Neural cell (in vitro differentiated cells): Measurements from ENCODE around the gene TAOK1. TPM values are rescaled to one million over a fixed set of nuclear protein-coding genes. Genes with fewer than 3 reads are reported as not detected.

Source experiments
- H2AFZ ChIP-seq: fragments of 200-600, 300-800 bp; sonication (generic), shearing (Covaris generic); 2 replicates; pipeline ENCODE4 v1.6.0; 2014; ENCODE audit warnings: low read depth, mild to moderate bottlenecking, antibody characterized with exemption, low read length, moderate library complexity
- H3F3A ChIP-seq: fragments of 200-600 bp; shearing (Covaris generic); 2 replicates; pipeline ENCODE4 v1.6.1; 2016; ENCODE audit warnings: mild to moderate bottlenecking, moderate library complexity, mixed read lengths, antibody characterized with exemption, low read length; ENCODE audit not compliant: insufficient read depth, poor library complexity, severe bottlenecking
- H3K27ac ChIP-seq: fragments of 200-600, 300-800 bp; sonication (generic), shearing (Covaris generic); 2 replicates; pipeline ENCODE4 v1.5.1; 2014; ENCODE audit warnings: mild to moderate bottlenecking, low read length, moderate library complexity
- H3K27me3 ChIP-seq: fragments of 300-800, 200-600 bp; sonication (generic), shearing (Covaris generic); 2 replicates; pipeline ENCODE4 v1.6.0; 2014; ENCODE audit warnings: mild to moderate bottlenecking, low read depth, low read length, moderate library complexity; ENCODE audit not compliant: insufficient read depth
- H3K36me3 ChIP-seq: fragments of 300-800, 200-600 bp; sonication (generic), shearing (Covaris generic); 2 replicates; pipeline ENCODE4 v1.5.1; 2014; ENCODE audit warnings: mild to moderate bottlenecking, antibody characterized with exemption, low read length, moderate library complexity; ENCODE audit not compliant: insufficient read depth
- H3K4me2 ChIP-seq: fragments of 300-800, 200-600 bp; sonication (generic), shearing (Covaris generic); 2 replicates; pipeline ENCODE4 v1.6.0; 2014; ENCODE audit warnings: mild to moderate bottlenecking, low read length
- H3K4me3 ChIP-seq: fragments of 300-800, 200-600 bp; sonication (generic), shearing (Covaris generic); 2 replicates; pipeline ENCODE4 v1.5.1; 2014; ENCODE audit warnings: mild to moderate bottlenecking, low read length, moderate library complexity
- H3K79me2 ChIP-seq: fragments of 200-600 bp; shearing (Covaris generic); replicated peaks from 2 replicates; pipeline ENCODE4 v1.6.0; 2014; ENCODE audit warnings: mild to moderate bottlenecking, low read length, moderate library complexity; ENCODE audit not compliant: insufficient read depth
- H3K9ac ChIP-seq: fragments of 300-800, 200-600 bp; sonication (generic), shearing (Covaris generic); 2 replicates; pipeline ENCODE4 v1.6.1; 2016; ENCODE audit warnings: mild to moderate bottlenecking, low read length, mixed read lengths
- H3K9me2 ChIP-seq: fragments of 200-600 bp; shearing (Covaris generic); 2 replicates; pipeline ENCODE4 v1.6.1; 2016; ENCODE audit warnings: mild to moderate bottlenecking, low read length, mixed read lengths; ENCODE audit not compliant: insufficient read depth
- H3K9me3 ChIP-seq: fragments of 200-600, 300-800 bp; sonication (generic), shearing (Covaris generic); 2 replicates; pipeline ENCODE4 v1.6.1; 2016; ENCODE audit warnings: mild to moderate bottlenecking, mixed run types, low read length, moderate library complexity, mixed read lengths
- H4K20me1 ChIP-seq: fragments of 200-600 bp; shearing (Covaris generic); 2 replicates; pipeline ENCODE4 v1.6.1; 2016; ENCODE audit warnings: mild to moderate bottlenecking, mixed run types; ENCODE audit not compliant: insufficient read depth
- EP300 ChIP-seq: fragments of 450-650 bp; conservative IDR thresholded peaks from 2 replicates; pipeline ENCODE4 v1.6.1; 2014; ENCODE audit warnings: antibody characterized with exemption, mild to moderate bottlenecking, moderate library complexity; ENCODE audit not compliant: poor library complexity, severe bottlenecking
- EZH2 ChIP-seq: fragments of 200-600, 300-800 bp; shearing (Covaris generic), sonication (generic); IDR thresholded peaks from 2 replicates; pipeline ENCODE4 v1.6.1; 2014; ENCODE audit warnings: antibody characterized with exemption, low read length, borderline replicate concordance, mild to moderate bottlenecking; ENCODE audit not compliant: insufficient read depth, poor library complexity, severe bottlenecking
- MXI1 ChIP-seq: fragments of 450-650 bp; conservative IDR thresholded peaks from 2 replicates; pipeline ENCODE4 v1.6.1; 2014; ENCODE audit warnings: antibody characterized with exemption, mild to moderate bottlenecking; ENCODE audit not compliant: poor library complexity, severe bottlenecking
- POLR2AphosphoS5 ChIP-seq: IDR thresholded peaks from 2 replicates; pipeline ENCODE4 v1.6.1; 2012
- RAD21 ChIP-seq: fragments of 450-650 bp; conservative IDR thresholded peaks from 2 replicates; pipeline ENCODE4 v1.6.1; 2014; ENCODE audit warnings: antibody characterized with exemption, mild to moderate bottlenecking, moderate library complexity
- SMC3 ChIP-seq: fragments of 450-650 bp; conservative IDR thresholded peaks from 2 replicates; pipeline ENCODE4 v1.6.1; 2014; ENCODE audit warnings: antibody characterized with exemption, mild to moderate bottlenecking, moderate library complexity; ENCODE audit not compliant: poor library complexity
- TAF1 ChIP-seq: IDR thresholded peaks from 2 replicates; pipeline ENCODE4 v1.6.1; 2012; ENCODE audit warnings: low read depth
- polyA plus RNA-seq: library from polyadenylated mRNA; depleted of rRNA; stranded (reverse); fragments of >200 nt; gene quantifications from 2 replicates; pipeline ENCODE4 v1.2.3, GENCODE V29; 2014
- TF ChIP-seq, protein P1 (sequence below): fragments of 450-650 bp; IDR thresholded peaks from 2 replicates; pipeline ENCODE4 v1.5.1; 2014; ENCODE audit warnings: antibody characterized with exemption, mild to moderate bottlenecking, moderate library complexity; ENCODE audit not compliant: poor library complexity, severe bottlenecking
- TF ChIP-seq, protein P2 (sequence below): IDR thresholded peaks from 2 replicates; pipeline ENCODE4 v1.6.1; 2012; ENCODE audit warnings: borderline replicate concordance

TAOK1 gene
- polyA plus RNA-seq, 1 donor from 2014 or later = 53.2 TPM

DNA sequence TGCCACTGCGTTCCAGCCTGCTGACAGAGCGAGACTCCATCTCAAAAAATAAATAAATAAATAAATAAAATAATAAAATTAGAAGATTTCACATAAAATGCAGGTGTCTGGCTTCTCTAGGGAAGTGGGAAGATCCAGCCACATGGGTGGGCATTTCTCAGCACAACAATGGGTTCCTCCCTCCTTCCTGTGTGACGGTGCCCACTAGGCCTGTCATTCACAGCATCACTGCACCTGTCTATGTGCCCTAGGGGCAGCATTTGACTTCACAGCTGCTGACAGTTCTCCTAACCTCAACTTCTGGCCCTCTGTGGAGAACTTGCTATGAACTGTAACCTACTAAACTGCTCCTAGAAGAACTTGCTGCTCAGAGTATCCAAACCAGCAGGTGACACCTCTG is 173.7 kb downstream of the TAOK1 start:
- no peak overlapping the region for H3K4me3 ChIP-seq
- no peaks in the 10 kb centered on the region for H3K36me3 ChIP-seq
- H3K9me2 ChIP-seq = no peaks in the 10 kb centered on the region
- H4K20me1 ChIP-seq = no peaks in the 10 kb centered on the region
- H3K4me2 ChIP-seq = no peak overlapping the region
- H3F3A ChIP-seq = no peaks in the 10 kb centered on the region
- no peaks in the 10 kb centered on the region for H3K79me2 ChIP-seq
- no peak overlapping the region for H3K9ac ChIP-seq
- H3K9me3 ChIP-seq = no peaks in the 10 kb centered on the region
- peaks cover 44% of the 10 kb centered on the region for H3K27me3 ChIP-seq
- H3K27ac ChIP-seq = no peak overlapping the region
- TF ChIP-seq EP300 = no peak
- no peak for TF ChIP-seq POLR2AphosphoS5
- no peak overlapping the region for H2AFZ ChIP-seq

DNA sequence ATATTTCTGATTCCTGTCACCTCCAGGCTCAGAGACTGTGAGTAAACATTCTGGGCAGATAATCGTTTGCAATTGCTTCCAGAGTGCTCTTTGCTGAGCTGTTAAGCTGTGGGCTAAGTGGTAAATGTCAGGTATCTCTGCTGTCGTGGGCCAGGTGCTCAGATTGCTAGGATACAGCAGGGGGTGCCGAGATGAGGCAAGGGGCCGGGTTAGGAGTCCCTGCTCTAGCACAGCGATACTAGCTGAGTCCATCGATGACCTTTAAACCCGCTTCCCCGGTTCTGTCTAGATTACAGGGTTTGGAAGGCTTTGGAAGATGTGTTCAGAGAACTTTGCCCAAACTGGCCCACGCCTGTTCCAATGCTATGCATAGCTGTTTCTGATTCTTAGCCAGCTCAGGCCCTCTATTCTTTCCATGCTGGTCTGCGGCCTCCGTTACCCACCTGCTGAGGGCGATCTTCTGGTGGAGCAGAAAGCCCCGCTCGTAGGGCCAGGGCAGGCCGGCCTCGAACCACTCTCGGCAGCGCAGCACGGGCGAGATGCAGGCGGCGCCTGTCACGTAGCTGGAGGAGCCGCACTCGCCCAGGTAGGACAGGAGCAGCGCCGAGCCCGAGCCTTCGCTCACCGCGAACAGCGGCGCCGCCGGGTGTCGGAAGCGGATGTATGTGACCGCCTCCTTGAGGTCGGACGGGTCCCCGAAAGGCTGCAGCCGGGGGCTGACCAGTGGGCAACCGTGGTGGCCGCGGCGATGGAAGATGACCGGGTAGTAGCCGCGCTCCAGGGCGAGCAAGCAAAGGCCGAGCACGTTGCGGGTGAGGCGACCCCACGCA is 175.7 kb downstream of the TAOK1 start:
- Histone ChIP-seq H3K9me2 (no peaks in the 10 kb centered on the region), H3K27me3 (peaks cover 44% of the 10 kb centered on the region), H4K20me1 (no peaks in the 10 kb centered on the region), H3K4me3 (peak overlapping the region; percentile 48), H2AFZ (no peak overlapping the region), H3K79me2 (no peaks in the 10 kb centered on the region), H3K9me3 (no peaks in the 10 kb centered on the region), H3K27ac (no peak overlapping the region), H3K9ac (no peak overlapping the region), H3F3A (no peaks in the 10 kb centered on the region), H3K36me3 (no peaks in the 10 kb centered on the region), H3K4me2 (no peak overlapping the region)
- peak; percentile 89 for TF ChIP-seq POLR2AphosphoS5
- TF ChIP-seq, protein P1, sequence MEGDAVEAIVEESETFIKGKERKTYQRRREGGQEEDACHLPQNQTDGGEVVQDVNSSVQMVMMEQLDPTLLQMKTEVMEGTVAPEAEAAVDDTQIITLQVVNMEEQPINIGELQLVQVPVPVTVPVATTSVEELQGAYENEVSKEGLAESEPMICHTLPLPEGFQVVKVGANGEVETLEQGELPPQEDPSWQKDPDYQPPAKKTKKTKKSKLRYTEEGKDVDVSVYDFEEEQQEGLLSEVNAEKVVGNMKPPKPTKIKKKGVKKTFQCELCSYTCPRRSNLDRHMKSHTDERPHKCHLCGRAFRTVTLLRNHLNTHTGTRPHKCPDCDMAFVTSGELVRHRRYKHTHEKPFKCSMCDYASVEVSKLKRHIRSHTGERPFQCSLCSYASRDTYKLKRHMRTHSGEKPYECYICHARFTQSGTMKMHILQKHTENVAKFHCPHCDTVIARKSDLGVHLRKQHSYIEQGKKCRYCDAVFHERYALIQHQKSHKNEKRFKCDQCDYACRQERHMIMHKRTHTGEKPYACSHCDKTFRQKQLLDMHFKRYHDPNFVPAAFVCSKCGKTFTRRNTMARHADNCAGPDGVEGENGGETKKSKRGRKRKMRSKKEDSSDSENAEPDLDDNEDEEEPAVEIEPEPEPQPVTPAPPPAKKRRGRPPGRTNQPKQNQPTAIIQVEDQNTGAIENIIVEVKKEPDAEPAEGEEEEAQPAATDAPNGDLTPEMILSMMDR = peak; percentile 26
- TF ChIP-seq MXI1 = no peak
- TF ChIP-seq EP300 = peak; percentile 52

DNA sequence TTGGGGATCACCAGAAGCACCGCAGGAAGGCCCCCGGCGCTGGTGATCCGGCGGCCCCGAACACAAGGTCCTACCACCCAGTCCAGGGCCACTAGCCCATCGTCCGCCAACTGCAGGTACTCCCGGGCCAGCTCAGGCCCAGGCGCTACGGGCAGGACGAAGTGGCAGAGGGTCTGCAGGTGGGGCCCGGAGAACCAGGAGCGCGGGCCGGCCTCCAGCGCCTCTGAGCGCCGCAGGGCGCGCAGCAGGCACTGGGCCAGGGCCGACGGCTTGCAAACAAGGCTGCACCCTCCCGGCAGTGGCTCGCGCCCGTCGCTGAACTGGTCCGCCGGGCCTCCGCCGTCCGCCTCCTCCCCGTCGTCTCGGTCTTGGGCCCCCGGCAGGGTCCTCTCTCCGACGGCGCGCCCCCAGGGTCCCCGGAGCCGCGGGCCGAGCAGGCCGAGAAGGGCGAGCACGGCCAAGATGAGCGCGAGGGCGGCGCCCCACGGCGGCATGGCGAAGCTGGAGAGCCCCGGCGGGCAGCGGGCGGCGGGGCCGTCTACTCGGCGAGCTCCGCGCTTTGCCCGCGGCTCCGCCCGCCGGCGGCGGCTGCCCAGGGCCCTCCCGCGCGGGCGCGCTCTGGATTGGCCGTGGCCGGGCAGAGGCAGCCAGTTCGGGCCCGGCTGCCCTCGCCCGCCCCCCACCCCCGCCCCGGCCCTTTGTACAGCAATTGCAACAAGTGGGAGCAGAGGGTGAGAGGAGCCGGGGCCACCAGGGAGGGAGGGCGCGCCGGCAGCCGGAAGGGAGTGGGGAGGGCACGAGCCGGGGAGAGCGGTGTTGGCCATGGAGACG is 176.5 kb downstream of the TAOK1 start, which contains the start of gene ABHD15:
Gene ABHD15 (minus strand): TSS at position 565 of the 831 bp plus-strand sequence. CDS start 71 bp downstream, at position 494.
- H2AFZ ChIP-seq = no peak within 1 kb of the TSS
- H3K9me2 ChIP-seq = no peaks in the 10 kb centered on the region
- H3K4me2 ChIP-seq = peak within 1 kb of the TSS; percentile 58
- H3K36me3 ChIP-seq = no peaks in the 10 kb centered on the region
- H4K20me1 ChIP-seq = no peaks in the 10 kb centered on the region
- no peaks in the 10 kb centered on the region for H3F3A ChIP-seq
- H3K9ac ChIP-seq = peak within 1 kb of the TSS; percentile 34
- no peaks in the 10 kb centered on the region for H3K9me3 ChIP-seq
- H3K4me3 ChIP-seq = peak within 1 kb of the TSS; percentile 84
- no peaks in the 10 kb centered on the region for H3K79me2 ChIP-seq
- H3K27ac ChIP-seq = no peak within 1 kb of the TSS
- TF ChIP-seq RAD21 (no peak), SMC3 (no peak), EP300 (no peak), POLR2AphosphoS5 (no peak), TAF1 (no peak), EZH2 (no peak), MXI1 (no peak)
- TF ChIP-seq, protein P1 = no peak
- TF ChIP-seq, protein P2, sequence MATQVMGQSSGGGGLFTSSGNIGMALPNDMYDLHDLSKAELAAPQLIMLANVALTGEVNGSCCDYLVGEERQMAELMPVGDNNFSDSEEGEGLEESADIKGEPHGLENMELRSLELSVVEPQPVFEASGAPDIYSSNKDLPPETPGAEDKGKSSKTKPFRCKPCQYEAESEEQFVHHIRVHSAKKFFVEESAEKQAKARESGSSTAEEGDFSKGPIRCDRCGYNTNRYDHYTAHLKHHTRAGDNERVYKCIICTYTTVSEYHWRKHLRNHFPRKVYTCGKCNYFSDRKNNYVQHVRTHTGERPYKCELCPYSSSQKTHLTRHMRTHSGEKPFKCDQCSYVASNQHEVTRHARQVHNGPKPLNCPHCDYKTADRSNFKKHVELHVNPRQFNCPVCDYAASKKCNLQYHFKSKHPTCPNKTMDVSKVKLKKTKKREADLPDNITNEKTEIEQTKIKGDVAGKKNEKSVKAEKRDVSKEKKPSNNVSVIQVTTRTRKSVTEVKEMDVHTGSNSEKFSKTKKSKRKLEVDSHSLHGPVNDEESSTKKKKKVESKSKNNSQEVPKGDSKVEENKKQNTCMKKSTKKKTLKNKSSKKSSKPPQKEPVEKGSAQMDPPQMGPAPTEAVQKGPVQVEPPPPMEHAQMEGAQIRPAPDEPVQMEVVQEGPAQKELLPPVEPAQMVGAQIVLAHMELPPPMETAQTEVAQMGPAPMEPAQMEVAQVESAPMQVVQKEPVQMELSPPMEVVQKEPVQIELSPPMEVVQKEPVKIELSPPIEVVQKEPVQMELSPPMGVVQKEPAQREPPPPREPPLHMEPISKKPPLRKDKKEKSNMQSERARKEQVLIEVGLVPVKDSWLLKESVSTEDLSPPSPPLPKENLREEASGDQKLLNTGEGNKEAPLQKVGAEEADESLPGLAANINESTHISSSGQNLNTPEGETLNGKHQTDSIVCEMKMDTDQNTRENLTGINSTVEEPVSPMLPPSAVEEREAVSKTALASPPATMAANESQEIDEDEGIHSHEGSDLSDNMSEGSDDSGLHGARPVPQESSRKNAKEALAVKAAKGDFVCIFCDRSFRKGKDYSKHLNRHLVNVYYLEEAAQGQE = no peak
- H3K27me3 ChIP-seq = peaks cover 44% of the 10 kb centered on the region
